Neural progenitor cell (in vitro differentiated cells): ENCODE data around the gene CALU.

Experiments used
- CTCF ChIP-seq: fragments of 200-600 bp; sonication (generic); IDR thresholded peaks from 2 replicates; pipeline ENCODE4 v1.5.1; 2017; ENCODE audit warnings: antibody characterized with exemption, mild to moderate bottlenecking
- EZH2 ChIP-seq: fragments of 200-600 bp; sonication (generic); IDR thresholded peaks from 2 replicates; pipeline ENCODE4 v1.6.1; 2017; ENCODE audit warnings: antibody characterized with exemption, mild to moderate bottlenecking, moderate library complexity
- EZH2phosphoT487 ChIP-seq: fragments of 200-600 bp; sonication (generic); IDR thresholded peaks from 2 replicates; pipeline ENCODE4 v1.6.1; 2017; ENCODE audit warnings: antibody characterized with exemption

GRCh38 chr7:128792471-128793180 is 53.5 kb downstream of the CALU start:
- no peak for TF ChIP-seq CTCF
- TF ChIP-seq EZH2phosphoT487: no peak
- no peak for TF ChIP-seq EZH2
